NCI-H345 (cell line): ENCODE results near the gene ITGA6.
A peak's percentile ranks its signal among the peaks of the same experiment; 100 is the strongest.

ENCODE experiments used
- DNase-seq: peaks from one replicate; lab custom pipeline; 2025; lab: John Stamatoyannopoulos, UW

ITGA6 gene

GRCh38 chr2:172427256-172427989, at the start of gene ITGA6:
TSS of gene ITGA6 (plus strand) at chr2:172427586.
- peak; percentile 81 for DNase-seq

DNA sequence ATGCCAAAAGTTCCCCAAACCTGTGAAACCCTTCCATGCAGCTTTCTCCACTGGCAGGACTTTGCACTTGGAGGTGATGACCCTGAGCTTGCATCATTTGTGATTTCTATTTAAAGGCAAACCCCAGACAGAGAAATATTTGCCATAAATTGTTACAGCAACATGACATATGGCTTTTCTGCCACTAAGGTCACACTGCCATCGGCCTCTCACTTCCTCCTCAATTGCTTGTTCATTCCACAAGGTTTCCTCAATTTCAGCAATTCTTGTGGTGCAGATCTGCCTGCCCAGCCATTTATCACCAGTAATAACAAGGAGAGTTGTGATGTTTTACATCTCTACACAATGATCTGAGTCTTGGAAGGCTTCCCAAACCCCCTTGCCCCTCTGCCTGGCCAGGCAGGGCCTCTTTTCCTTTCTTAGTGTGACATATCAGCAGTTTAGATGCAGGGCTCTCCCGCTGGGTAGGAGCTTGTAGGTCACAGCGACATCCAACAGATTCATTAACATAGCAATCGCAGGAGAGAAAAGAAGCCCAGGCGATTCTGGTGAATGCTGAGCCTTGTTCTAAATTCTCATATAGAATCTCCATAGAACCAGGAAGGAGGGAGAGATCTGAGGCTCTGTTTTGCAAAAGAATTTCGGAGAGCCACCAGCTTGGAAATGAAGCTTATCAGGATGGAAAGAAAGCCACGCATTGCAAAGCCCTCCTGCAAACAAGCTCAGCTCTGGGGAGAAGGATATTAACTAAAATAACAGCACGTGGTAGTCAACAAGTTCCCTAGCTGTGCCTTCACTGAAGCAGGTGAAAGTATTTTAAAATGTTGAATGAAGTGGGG, 46.7 kb upstream of the ITGA6 start:
- no peak for DNase-seq

GRCh38 chr2:172381275-172382027, 45.9 kb upstream of the ITGA6 start:
- no peak for DNase-seq

GRCh38 chr2:172387361-172387760, 40.0 kb upstream of the ITGA6 start:
- DNase-seq: no peak

DNA sequence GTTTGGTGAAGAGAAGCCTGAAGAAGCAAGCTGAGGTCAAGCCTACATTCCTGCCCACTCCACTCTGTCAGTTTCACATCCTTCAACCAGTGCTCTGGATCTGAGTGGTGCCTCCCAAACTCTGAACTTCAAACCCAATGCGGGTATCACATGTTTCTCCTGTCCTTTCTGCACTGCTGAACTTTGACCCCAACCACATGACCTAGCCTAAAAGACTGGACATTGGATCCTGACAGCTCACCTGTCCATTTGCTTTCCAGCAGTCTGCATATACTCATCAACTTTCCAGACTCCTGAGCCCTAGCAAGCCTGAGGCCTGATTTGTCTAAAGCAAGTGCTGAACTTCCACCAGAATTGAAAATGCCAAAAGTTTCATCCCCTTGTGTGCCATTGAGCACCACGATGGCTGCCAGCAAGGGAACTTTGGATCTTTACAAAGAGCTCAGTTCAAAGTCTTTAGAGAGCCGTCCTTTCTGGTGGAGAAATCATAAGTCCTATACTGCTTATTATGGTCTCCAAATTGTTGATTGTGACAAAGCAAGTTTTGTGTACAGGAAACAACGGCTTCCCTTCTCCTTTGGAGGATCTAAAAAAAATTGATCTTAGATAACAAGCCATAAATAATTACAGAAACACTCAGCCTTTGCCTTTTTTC, 37.6 kb upstream of the ITGA6 start:
- no peak for DNase-seq

DNA sequence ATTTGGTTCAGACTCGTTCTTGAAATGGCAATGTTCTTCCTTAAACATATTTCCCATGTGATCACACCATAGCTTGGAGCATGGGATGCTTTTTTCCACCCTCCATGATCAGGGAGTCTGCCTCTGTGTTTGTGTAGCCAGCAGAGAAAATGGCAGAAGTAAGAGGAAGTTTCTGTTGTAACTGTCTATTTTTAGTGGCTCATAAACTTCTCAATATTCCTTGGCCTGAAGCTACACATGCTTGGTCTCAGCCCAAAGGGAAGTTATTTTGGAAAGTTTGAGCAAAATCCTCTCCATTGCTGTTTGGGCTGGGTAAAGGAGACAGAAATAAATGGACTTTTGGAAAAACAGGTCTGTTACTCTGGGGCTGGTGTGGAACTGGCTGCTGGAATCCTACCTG, 33.4 kb upstream of the ITGA6 start:
- DNase-seq: no peak

DNA sequence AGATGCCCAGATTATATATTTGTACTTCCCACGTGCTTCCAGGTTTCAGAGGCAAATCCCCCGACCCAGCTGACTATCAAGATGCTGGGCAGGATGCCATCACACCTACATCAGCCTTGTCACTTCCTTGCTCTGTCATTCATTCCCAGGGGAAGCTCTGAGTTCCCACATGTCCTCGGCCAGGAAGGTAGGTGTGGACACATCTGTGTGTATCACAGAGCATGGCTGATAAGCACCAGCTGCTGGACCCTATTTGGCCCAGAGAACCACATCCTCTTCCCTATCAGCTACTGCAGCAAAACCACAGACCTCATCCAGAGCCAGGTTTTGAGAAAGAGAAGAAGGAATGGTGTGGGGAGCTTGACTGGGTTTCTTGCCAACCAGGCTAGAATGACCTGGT, 31.9 kb upstream of the ITGA6 start:
- no peak for DNase-seq

DNA sequence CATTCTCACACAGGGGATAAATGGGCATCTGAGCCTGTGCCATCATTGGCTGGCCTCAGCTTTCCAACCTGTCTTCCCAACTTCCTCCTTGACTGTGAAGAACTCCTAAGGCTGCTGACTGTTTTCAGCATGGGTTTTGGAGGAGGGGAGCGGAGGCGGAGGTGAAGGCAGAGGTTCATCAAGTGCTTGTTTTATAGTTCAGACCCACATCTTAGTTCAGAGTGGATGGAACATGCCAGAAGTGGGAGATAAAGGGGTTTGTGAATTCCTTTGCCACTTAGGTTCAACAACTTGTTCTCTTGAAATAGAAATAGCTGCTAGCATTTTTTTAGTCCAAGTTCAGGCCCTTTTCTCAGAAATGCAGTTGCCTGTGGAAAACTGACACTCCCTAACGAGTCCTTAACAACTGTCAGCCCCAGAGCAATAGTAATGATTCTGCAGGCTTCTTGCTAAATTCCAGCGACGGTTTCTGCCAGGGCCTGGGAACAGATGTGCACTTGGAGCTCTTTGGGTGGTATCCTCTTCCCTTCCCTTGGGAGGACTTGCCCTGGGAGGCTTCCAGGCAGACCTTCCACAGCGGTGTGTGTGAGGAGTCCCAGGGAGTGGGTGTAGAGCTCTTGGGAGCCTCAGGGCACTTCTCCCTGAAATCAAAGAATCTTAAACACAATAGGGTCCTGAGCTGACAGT, 30.1 kb upstream of the ITGA6 start:
- no peak for DNase-seq

- no peak for DNase-seq
These were observed 28.9 kb upstream of the ITGA6 start for GRCh38 chr2:172398440-172398839.

DNA sequence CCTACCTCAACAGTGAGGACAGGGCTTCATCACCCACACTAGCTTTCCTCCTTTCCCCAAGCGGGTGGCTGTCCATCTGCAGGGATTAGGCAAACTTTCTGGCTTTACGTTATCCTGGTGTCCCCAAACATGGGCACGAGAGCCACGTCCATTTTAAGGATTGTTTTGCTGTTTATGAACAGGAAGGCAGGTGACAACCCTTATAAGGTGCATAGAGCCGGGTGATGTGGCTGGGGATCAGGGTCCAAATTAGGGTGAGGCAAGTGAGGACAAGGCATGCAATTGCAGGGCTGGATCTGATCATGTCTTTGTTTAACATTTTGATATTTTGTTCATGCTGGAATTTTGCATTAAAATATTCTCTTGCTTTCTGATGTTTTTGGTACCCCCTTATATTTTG, 27.6 kb upstream of the ITGA6 start:
- DNase-seq: no peak

- DNase-seq: no peak
These were observed 25.2 kb upstream of the ITGA6 start for GRCh38 chr2:172402198-172402597.

- DNase-seq: no peak
These were observed 24.0 kb upstream of the ITGA6 start for GRCh38 chr2:172403402-172403801.

- no peak for DNase-seq
These were observed 23.4 kb upstream of the ITGA6 start for GRCh38 chr2:172403881-172404468.

- DNase-seq: no peak
These were observed 22.6 kb upstream of the ITGA6 start for GRCh38 chr2:172404824-172405223.

- DNase-seq: no peak
These were observed 21.7 kb upstream of the ITGA6 start for GRCh38 chr2:172405673-172406072.

DNA sequence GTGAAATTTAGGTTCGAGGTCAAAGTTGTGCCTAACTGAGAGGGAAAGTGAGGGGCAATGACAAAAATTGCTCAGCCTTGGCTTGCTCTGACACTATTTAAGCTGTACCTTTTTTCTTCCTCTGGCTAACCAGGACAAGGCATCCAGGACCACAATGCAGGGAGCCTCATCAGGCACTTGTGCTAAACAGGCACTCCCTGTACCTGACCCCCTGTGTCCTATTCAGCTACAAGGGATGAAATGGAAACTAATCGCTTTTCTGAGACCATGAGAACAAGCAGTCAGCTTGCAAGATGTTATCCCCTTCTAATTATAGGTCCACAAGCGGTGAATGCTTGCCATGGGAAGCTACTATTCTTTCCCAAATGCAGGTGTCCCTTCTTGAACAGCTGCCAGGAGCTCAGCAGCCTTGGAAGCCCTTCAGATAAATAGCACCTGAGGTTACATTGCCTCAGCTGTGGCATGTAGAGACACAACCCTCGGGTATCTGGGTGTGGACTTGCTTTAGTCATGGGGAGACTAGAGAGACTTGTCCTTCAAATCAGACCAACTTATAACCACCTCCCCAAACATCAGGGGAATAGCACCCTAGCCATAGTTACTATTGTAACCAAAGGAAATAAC, 19.1 kb upstream of the ITGA6 start:
- peak; percentile 93 for DNase-seq

DNA sequence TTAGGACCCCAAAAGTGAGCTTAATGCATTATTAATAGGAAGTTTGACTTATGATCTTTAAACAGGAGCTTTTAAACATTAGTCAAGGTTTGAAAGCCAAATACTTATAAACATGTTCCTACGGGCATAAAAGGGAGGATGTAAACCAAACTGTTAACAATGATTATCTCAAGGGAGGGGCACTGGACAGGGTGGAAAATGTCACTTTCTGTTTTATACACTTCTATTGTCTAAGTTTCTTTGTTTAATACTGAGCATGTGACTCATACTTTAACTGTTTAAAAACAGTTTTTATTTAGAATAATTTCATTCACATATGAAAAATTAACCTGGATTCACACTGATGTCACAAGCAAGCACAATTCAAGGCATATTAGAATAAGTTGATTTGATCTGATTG, 18.3 kb upstream of the ITGA6 start:
- no peak for DNase-seq

DNA sequence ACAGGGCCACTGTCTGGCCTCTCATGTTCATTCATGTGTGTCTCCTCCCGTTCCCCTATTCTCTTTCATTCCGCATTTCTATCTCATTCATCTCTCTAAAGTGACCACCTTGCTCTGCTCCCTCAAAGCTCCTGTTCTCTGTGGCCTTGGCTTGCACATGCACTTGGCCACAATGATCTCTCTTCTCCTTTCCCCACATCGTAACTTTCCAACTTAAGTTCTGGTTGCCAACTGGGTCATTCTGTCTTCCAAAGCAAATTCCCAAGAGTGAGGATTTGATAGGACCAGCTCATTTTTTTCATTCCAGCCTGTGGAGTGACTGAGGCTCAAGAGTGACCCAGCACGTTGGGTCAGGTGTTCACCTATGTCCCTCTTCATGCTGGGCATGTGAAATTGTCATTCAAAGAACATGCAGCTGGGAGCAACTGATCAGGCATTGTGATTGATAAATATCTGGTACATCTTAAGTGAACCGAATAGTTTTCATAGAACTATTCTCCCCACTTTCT, 14.3 kb upstream of the ITGA6 start:
- peak; percentile 43 for DNase-seq

DNA sequence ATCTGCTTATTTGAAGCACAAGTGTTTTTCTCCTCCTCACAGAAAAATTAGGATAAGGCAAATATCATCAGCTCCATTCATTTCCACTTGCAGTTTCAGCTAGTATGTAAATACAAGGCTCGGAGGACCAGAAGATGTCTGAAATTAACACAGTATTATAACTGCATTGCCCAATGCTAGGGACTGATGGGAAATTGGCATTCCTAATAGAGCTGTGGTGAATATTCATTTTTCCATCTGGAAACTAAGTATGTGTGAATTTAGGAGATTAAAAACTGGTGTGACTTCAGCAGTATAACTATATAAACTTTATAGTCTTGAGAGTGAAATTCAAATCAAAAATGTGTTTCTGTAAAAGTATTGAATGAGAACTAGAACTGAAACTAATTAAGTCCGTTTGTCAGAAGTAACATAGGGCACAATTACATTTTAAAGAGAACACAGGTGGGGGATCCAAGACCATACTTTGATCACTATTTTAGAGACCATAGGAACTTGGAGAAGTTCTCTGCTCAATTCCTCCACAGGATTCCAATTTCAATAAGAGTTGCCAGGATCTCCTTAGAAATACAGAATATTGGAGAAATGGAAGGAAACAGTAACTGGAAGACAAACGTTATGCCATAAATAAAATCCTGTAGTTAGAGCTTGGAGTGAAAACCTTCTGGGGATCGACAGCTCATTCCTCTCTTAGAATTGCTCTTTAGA, 12.1 kb upstream of the ITGA6 start:
- no peak for DNase-seq

DNA sequence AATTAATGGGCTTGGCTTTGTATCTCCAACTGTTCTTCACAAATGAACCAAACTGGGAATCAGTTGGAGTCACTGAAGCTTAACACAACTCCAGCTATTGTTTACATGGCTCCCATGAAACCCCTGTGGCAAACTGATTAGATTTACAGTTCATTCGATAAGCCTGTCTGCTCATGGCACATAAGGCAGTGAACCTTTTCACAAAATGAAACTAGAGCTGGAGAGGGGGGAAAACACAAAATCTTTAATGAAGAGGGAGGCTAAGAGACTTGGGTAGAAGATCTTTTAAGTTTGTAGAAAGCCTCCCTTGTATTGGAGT, 11.6 kb upstream of the ITGA6 start:
- peak; percentile 65 for DNase-seq
